ENCODE measurements around the gene SEPTIN5.

Gene SEPTIN5

GRCh38 chr22:19757985-19758895, 43.9 kb downstream of the SEPTIN5 start:
- in situ Hi-C loops (cut with MboI; ENCODE audit: low sequenced_read_pairs), result no loop called here

- in situ Hi-C loops (cut with MboI; ENCODE audit: low sequenced_read_pairs), result no loop called here
Observed at GRCh38 chr22:19758896-19759426, 44.7 kb downstream of the SEPTIN5 start.

GRCh38 chr22:19759427-19760057, 45.2 kb downstream of the SEPTIN5 start:
- in situ Hi-C loops (cut with MboI; ENCODE audit: low sequenced_read_pairs), result no loop called here

GRCh38 chr22:19760058-19760950, 46.0 kb downstream of the SEPTIN5 start, which contains the start of gene TBX1:
TSS of gene TBX1 (plus strand) at chr22:19760778. CDS start at chr22:19760844, 66 bp downstream.
- in situ Hi-C loops (cut with MboI; ENCODE audit: low sequenced_read_pairs), result no loop called here

- in situ Hi-C loops (cut with MboI; ENCODE audit: low sequenced_read_pairs), result no loop called here
Observed at GRCh38 chr22:19760951-19761724, 46.8 kb downstream of the SEPTIN5 start.

GRCh38 chr22:19761725-19762567, 47.6 kb downstream of the SEPTIN5 start:
- in situ Hi-C loops (cut with MboI; ENCODE audit: low sequenced_read_pairs), result no loop called here

GRCh38 chr22:19762568-19763457, 48.5 kb downstream of the SEPTIN5 start:
- in situ Hi-C loops (cut with MboI; ENCODE audit: low sequenced_read_pairs), result no loop called here

GRCh38 chr22:19763458-19764298, 49.4 kb downstream of the SEPTIN5 start:
- in situ Hi-C loops (cut with MboI; ENCODE audit: low sequenced_read_pairs), result no loop called here

GRCh38 chr22:19764299-19764593, 49.9 kb downstream of the SEPTIN5 start:
- in situ Hi-C loops (cut with MboI; ENCODE audit: low sequenced_read_pairs), result no loop called here

- in situ Hi-C loops (cut with MboI; ENCODE audit: low sequenced_read_pairs), result no loop called here
Observed at GRCh38 chr22:19764636-19765476, 50.6 kb downstream of the SEPTIN5 start.

- in situ Hi-C loops (cut with MboI; ENCODE audit: low sequenced_read_pairs), result no loop called here
Observed at GRCh38 chr22:19765477-19766239, 51.4 kb downstream of the SEPTIN5 start.

GRCh38 chr22:19766240-19766510, 51.9 kb downstream of the SEPTIN5 start:
- in situ Hi-C loops (cut with MboI; ENCODE audit: low sequenced_read_pairs), result no loop called here

GRCh38 chr22:19766511-19767426, 52.5 kb downstream of the SEPTIN5 start:
- in situ Hi-C loops (cut with MboI; ENCODE audit: low sequenced_read_pairs), result no loop called here

- in situ Hi-C loops (cut with MboI; ENCODE audit: low sequenced_read_pairs), result no loop called here
Observed at GRCh38 chr22:19767427-19768341, 53.4 kb downstream of the SEPTIN5 start.
